PFSK-1 (cell line): ENCODE measurements around the gene CHRNB1.

Experiments used
- FOXP2 ChIP-seq: optimal IDR thresholded peaks from 2 replicates; pipeline ENCODE3; 2011; ENCODE audit warnings: borderline replicate concordance, control low read depth, inconsistent platforms; ENCODE audit not compliant: insufficient read depth; ENCODE audit errors: extremely low read length, extremely low read depth
- POLR2AphosphoS5 ChIP-seq: IDR thresholded peaks from 2 replicates; pipeline ENCODE4 v1.6.1; 2012; ENCODE audit warnings: low read depth, mild to moderate bottlenecking, control low read depth, low read length, moderate library complexity
- REST ChIP-seq, 2 experiments: IDR thresholded peaks; 2 replicates each; pipeline versions ENCODE4 v1.6.1 to v1.8.0; 2011 to 2012; ENCODE audit warnings: low read depth in 2 of 2, low read length in 2 of 2, control low read depth in 1 of 2, inconsistent platforms in 1 of 2, mild to moderate bottlenecking in 1 of 2, moderate library complexity in 1 of 2; ENCODE audit not compliant: insufficient read depth in 1 of 2
- SIN3A ChIP-seq: IDR thresholded peaks from 2 replicates; pipeline ENCODE4 v1.6.1; 2012; ENCODE audit warnings: mild to moderate bottlenecking, low read length, moderate library complexity, borderline replicate concordance; ENCODE audit not compliant: insufficient read depth
- TAF1 ChIP-seq: IDR thresholded peaks from 2 replicates; pipeline ENCODE4 v1.6.1; 2012; ENCODE audit warnings: low read length, control low read depth, borderline replicate concordance; ENCODE audit not compliant: insufficient read depth

DNA sequence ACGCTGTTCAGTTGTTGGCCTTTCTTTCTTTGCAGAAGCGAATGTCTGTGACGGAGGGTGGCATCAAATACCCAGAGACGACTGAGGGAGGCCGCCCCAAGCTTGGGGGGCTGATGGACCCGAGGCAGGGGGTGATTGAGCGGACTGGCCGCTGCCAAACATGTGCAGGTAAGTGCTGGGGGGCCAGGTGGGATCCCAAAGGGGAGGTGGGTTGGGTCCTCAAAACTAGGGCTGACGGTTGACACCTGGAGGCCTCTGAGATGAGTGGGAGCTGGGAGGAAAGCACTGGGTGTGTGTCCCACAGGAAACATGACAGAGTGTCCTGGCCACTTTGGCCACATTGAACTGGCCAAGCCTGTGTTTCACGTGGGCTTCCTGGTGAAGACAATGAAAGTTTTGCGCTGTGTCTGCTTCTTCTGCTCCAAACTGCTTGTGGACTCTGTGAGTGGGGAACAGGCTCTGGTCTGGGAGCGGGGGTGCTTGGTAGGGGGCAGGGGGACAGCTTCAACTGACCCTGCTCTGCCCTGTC, 51.1 kb downstream of the CHRNB1 start:
- TF ChIP-seq SIN3A: no peak
- no peak for TF ChIP-seq POLR2AphosphoS5
- no peak for TF ChIP-seq FOXP2
- TF ChIP-seq REST (IDR thresholded peaks at IDR 0.05; ENCODE audit: insufficient read depth in 1 of 2, low read depth in 2 of 2, low read length in 2 of 2): no peak
- TF ChIP-seq TAF1: no peak
